HUDEP-2 (cell line): Measurements from ENCODE around the gene WNT5B.
"Not testable (repeated sequence)": the region's sequence is repeated elsewhere in the genome, so short reads cannot be mapped to it uniquely, and the experiment has no call there.

Experiments used
- DNase-seq, 76 experiments: peaks; one replicate each; lab custom pipeline; 2025; ENCODE audit not compliant: unreplicated experiment in 76 of 76; lab: John Stamatoyannopoulos, UW

Gene WNT5B

GRCh38 chr12:1595690-1596347, 33.2 kb upstream of the WNT5B start:
- DNase-seq, result no peak

GRCh38 chr12:1598757-1599156, 30.3 kb upstream of the WNT5B start:
- no peak for DNase-seq

DNA sequence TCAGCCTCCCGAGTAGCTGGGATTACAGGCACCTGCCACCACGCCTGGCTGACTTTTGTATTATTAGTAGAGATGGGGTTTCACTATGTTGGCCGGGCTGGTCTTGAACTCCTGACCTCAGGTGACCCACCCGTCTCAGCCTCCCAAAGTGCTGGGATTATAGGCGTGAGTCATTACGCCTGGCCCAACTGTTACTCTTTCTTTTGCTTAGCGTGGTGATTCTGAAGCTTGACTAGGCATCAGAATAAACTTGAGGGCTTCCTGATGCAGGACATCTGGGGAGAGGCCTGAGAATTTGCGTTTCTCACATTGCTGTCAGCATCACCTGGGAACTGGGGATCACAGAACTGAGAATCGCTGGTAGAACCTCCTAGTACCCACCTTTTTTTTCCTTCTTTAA, 26.3 kb upstream of the WNT5B start:
- DNase-seq, result not testable (repeated sequence)

DNA sequence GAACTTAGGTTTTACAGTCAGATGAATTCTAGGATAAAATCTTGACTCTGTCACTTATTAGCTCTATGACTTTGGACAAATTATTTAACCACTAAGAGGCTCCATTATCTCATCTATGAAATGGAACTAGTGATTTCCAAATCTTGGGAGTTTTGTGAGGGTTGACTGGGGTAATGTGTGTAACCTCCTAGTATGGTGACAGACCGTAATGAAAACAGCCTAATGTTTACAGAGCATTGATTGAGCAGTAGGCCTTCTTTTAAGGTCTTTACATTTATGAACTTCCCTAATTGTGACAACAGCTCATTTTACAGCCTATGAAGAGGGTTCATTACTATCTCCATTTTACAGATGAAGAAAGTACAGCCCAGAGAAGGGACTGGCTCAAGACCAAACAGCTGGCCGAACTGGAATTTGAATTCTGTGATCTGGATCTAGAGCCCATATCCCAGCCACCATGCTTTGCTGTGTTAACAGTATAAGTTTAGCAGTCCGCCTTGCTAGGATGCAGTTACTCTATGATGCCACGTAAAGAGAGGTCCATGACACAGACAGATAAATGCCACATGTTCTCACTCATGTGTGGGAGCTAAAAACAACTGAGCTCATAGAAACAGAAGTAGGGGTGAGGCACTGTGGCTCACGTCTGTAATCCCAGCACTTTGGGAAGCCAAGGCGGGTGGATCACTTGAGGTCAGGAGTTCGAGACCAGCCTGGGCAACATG, 25.6 kb upstream of the WNT5B start:
- DNase-seq, result no peak

GRCh38 chr12:1604464-1604863, 24.6 kb upstream of the WNT5B start:
- DNase-seq, result no peak

- peak in 69 of 76 experiments; percentile 15 to 77 (median 50) for DNase-seq
Observed at GRCh38 chr12:1605129-1606020, 23.7 kb upstream of the WNT5B start.

DNA sequence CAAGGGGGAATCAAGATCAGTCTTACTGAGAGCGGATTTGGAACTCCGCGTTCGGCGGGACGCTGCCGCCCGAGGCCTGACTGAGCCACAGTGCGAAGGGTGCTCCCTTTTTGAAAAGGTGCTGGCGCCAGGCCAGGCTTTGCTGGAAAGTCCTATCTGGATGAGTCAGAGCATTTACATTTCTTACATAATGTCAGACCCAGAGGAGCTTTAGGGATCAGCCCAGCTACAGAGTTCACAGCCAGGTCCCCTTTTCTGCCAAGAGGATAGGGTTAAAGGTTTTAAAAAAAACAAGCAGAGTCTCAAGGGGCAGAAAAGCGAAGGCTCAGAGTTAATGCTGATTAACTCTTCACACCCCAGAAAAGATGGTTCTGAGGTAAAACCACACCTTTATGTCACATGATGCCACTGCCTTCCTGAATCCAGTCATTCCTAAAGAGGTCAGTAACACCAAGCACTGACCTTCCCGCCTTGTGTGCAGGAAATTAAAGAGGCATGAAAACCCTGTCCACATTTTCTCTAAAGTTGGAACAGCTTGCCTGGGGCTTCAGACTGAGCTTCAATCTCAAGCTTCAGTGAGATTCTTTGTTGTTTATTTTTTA, 22.9 kb upstream of the WNT5B start:
- DNase-seq, result peak in 75 of 76 experiments; percentile 17 to 93 (median 83)

GRCh38 chr12:1607940-1608712, 20.9 kb upstream of the WNT5B start:
- DNase-seq, result no peak

DNA sequence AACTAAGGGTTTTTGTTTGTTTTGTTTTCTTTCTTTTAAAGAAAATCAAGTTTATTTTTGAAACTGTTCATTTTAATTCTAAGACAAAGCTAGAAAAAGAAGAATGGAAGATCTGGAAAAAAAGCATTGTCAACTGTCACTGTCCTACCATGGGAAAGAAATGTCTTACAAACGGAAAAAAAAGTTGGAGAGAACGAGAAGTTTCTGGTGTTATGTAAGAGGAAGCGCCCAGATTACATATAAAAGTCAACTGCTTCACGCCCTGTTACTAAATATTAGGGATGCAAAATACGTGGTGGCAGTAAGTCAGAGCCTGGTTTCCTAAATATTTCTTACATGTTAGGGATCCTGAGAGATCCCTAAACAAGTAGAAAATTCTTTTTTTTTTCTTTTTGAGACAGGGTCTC, 20.3 kb upstream of the WNT5B start:
- no peak for DNase-seq

GRCh38 chr12:1610072-1610643, 18.9 kb upstream of the WNT5B start:
- DNase-seq, result no peak

DNA sequence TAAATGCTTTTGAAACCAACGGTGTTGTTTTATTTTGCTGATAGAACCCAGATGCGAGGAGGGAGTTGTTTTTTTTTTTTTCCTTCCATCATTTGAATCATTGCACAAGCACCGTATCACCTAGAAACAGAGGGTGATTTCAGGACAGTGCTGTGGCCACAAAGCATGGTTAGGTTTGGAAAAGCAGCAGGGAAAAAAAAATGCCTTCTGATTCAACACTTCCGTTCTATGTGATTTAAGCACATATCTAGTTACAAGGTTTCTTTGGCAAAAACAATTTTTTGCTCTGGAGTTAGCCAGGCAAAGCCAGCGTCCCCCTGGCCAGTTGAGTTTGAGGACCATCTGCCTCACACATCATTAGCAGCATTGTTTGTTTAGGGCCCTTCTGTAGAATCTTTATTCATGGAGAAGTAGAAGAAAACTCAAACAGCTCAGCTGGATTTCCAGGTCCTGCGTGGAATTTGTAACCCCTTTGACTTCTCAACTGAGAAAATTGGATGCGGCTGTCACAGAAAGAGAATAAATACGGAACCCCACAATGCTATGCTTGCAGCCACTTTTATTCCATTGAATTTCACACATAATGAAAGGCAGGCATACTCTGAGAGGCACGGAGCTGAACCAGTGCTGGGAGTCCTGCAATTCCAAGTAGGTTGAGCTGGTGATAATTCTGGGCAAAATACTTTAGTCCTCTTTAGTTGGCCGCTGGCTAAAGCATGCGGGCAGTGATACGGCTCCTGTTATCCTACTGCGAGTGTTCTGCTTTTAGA, 17.0 kb upstream of the WNT5B start:
- DNase-seq, result no peak

- peak in 1 of 76 experiments; percentile 6 for DNase-seq
Observed at GRCh38 chr12:1613860-1614259, 15.2 kb upstream of the WNT5B start.

GRCh38 chr12:1614360-1614759, 14.7 kb upstream of the WNT5B start:
- DNase-seq, result no peak

DNA sequence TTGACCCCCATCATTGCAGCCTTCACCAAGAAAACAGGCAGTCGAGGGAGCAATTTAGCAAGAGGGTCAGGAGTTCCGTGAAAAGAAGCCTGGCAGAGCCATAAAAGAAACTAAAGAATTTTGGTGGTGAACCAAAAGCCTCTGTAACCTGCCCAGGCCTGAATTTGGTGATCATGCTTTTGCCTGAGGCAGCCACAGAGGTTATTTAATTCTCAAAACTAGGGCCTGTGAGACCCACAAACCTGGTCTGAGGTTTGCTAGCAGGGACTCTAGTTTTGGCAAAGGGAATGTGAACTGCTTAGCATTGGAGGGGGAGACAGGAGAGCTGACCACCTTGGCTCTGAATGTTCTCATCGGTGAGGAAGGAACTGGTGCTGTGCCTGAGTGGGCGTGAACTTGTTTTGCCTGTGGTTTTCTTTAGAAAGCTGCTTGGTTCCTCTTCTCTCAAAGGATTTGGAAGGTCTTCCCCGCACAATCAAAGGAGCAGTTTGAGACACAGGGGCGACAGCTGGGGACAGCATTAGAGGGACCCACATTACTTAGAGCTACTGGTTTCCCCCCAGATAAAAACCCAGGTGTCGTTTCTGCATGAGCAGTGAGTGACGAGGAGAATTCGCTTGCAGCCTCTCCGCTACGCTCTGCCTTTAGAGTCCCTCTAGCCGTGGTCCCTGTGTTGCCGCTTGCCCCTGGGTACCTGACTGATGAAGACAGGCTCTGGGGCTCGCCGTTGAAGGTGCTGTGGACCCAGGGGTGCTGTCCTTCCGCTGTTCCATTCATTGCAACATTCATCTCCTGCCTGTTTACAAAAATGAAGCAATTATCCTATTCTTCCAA, 12.6 kb upstream of the WNT5B start:
- DNase-seq, result no peak

- DNase-seq, result no peak
Observed at GRCh38 chr12:1618489-1618888, 10.5 kb upstream of the WNT5B start.

- DNase-seq, result no peak
Observed at GRCh38 chr12:1619159-1619558, 9.9 kb upstream of the WNT5B start.

GRCh38 chr12:1619587-1619986, 9.4 kb upstream of the WNT5B start:
- DNase-seq, result no peak

GRCh38 chr12:1620092-1620491, 8.9 kb upstream of the WNT5B start:
- no peak for DNase-seq
